H1 (cell line): ENCODE results near the gene ADCY2. TPM values are rescaled to one million over a fixed set of nuclear protein-coding genes. Genes with fewer than 3 reads are reported as not detected.

Experiments
- EP300 ChIP-seq, 2 experiments: IDR thresholded peaks; 1 replicate in 1 of 2; 2 replicates in 1 of 2; pipeline ENCODE4 v1.6.1; 2011 to 2012; ENCODE audit warnings: low read depth in 2 of 2, low read length in 2 of 2, mild to moderate bottlenecking in 2 of 2, borderline replicate concordance in 1 of 2, inconsistent platforms in 1 of 2, moderate library complexity in 1 of 2
- KDM5A ChIP-seq: fragments of 200-600 bp; IDR thresholded peaks from 2 replicates; pipeline ENCODE4 v1.7.1; 2012; ENCODE audit warnings: mild to moderate bottlenecking, low read length, inconsistent platforms, mixed read lengths
- polyA plus RNA-seq, 7 experiments: library from polyadenylated mRNA; depleted of rRNA in 3 of 7; stranded (reverse) in 5 of 7; unstranded in 2 of 7; fragments of >200 nt in 5 of 7; fragments of 200-250 nt in 2 of 7; gene quantifications; 1 replicate in 5 of 7; 2 replicates in 1 of 7; 4 replicates in 1 of 7; pipeline versions ENCODE4 v1.2.1 to v1.2.3, GENCODE V29; 2011 to 2013; ENCODE audit warnings: missing spikeins in 2 of 7, mixed read lengths in 2 of 7
- total RNA-seq: library from RNA; stranded (reverse); fragmentation: NEBNext Ultra II Directional; extraction: Animal tissue kit (Norgen Biotek cat#: 25700); gene quantifications from 2 replicates; pipeline ENCODE4 v1.2.1, GENCODE V29; 2021

ADCY2 gene
- total and polyA plus RNA-seq, 2 of the 8 experiments (the other 6 are each of a cell fraction or from before 2014, with no cell fraction given): 35.8 to 122 TPM

GRCh38 chr5:7565559-7565958 is 169.6 kb downstream of the ADCY2 start (continued):
- TF ChIP-seq KDM5A: no peak
- no peak for TF ChIP-seq EP300 (IDR thresholded peaks at IDR 0.05; ENCODE audit: borderline replicate concordance in 1 of 2, low read depth in 2 of 2, low read length in 2 of 2)
